ENCODE data around the gene CNKSR3. TPM values are rescaled to one million over a fixed set of nuclear protein-coding genes. Genes with fewer than 3 reads are reported as not detected.

CNKSR3 gene
- total and polyA plus RNA-seq, 2 of the 8 experiments (the other 6 are each of a cell fraction or from before 2014, with no cell fraction given): 1.2 to 6.2 TPM

GRCh38 chr6:154370545-154370944 is 139.9 kb downstream of the CNKSR3 start:
- ChIA-PET CTCF (ENCODE audit: partially characterized antibody) (interaction anchor here (0.5 to 2.0 kb wide), 15 partner anchors 8 to 295 kb away, joined by 3 to 11 read pairs (median 3); partner anchors contain the start of gene IPCEF1), POLR2A (ENCODE audit: partially characterized antibody) (no interaction called here)
- TF ChIP-seq CTCF (IDR thresholded peaks at IDR 0.05; ENCODE audit: control extremely low read depth in 1 of 3, insufficient read depth in 1 of 3, low read depth in 1 of 3, low read length in 3 of 3): peak; percentile 18 to 46 (median 46); a peak in 3 of 4 replicates
- TF ChIP-seq RAD21 (IDR thresholded peaks at IDR 0.05 in 1 of 2, conservative IDR thresholded peaks at IDR 0.05 in 1 of 2; ENCODE audit: low read depth in 2 of 2, low read length in 2 of 2): peak; percentile 53 to 64
- TF ChIP-seq RNF2 (IDR thresholded peaks at IDR 0.05; ENCODE audit: borderline replicate concordance, low read depth, low read length, missing control alignments, poor library complexity, severe bottlenecking): no peak
- no peak overlapping the region for H3K4me3 ChIP-seq (ENCODE audit: extremely low read depth in 1 of 4, insufficient read depth in 2 of 4, low read depth in 3 of 4, low read length in 4 of 4)
- H3K56ac ChIP-seq (replicated peaks; ENCODE audit: insufficient read length, low read depth, low read length): no peak overlapping the region
- no peak overlapping the region for H2BK12ac ChIP-seq (ENCODE audit: low read depth, low read length)
- H4K8ac ChIP-seq (ENCODE audit: extremely low read depth, insufficient read depth, low read length): no peak overlapping the region
- H2BK120ac ChIP-seq (replicated peaks; ENCODE audit: low read depth, low read length): no peak overlapping the region
- no peaks in the 10 kb centered on the region for H3K36me3 ChIP-seq (ENCODE audit: control insufficient read depth in 2 of 4, insufficient read depth in 4 of 4, low read length in 3 of 4)
- H3K4me2 ChIP-seq (ENCODE audit: insufficient read depth in 1 of 2, low read depth in 2 of 2, low read length in 2 of 2): no peak overlapping the region
- DNase-seq (ENCODE audit: low read depth in 1 of 2, low spot score in 2 of 2) (no peak), FAIRE-seq (peak; percentile 78)
- WGBS, 2 experiments (ENCODE audit: extremely low coverage in 1 of 2, insufficient coverage in 1 of 2, insufficient read length in 1 of 2, insufficient replicate concordance in 2 of 2, low coverage in 1 of 2, low lambda C conversion rate in 2 of 2, missing lambda C conversion rate in 1 of 2): 76% methylated on average over 4 of the region's 4 CpGs; no CpG with 5 or more reads in 1 of the 2 experiments
- no peak overlapping the region for H3K14ac ChIP-seq (ENCODE audit: insufficient read length)
- H3K79me2 ChIP-seq (ENCODE audit: control insufficient read depth in 1 of 2, insufficient read depth in 2 of 2, low read length in 2 of 2): no peaks in the 10 kb centered on the region
- no peaks in the 10 kb centered on the region for H3K4me1 ChIP-seq (replicated peaks in 1 of 4; ENCODE audit: control insufficient read depth in 3 of 4, insufficient read depth in 4 of 4, low read length in 3 of 4)
- no peaks in the 10 kb centered on the region; the same call in 1 of the 2 replicates for H3K23me2 ChIP-seq (ENCODE audit: low read depth, low read length)
- no peak overlapping the region for H2BK20ac ChIP-seq (ENCODE audit: low read length)
- no peak overlapping the region for H2AK5ac ChIP-seq (ENCODE audit: low read depth, low read length)
- H3K9ac ChIP-seq (replicated peaks in 1 of 4; ENCODE audit: extremely low read depth in 1 of 4, low read depth in 3 of 4, low read length in 3 of 4): no peak overlapping the region
- no peaks in the 10 kb centered on the region for H3K79me1 ChIP-seq (ENCODE audit: low read depth, low read length)
- H3K27ac ChIP-seq (ENCODE audit: low read depth, low read length): no peak overlapping the region
- no peaks in the 10 kb centered on the region for H3K27me3 ChIP-seq (replicated peaks in 1 of 4; ENCODE audit: control insufficient read depth in 3 of 4, extremely low read depth in 1 of 4, insufficient read depth in 3 of 4, low read length in 3 of 4)
- H2BK15ac ChIP-seq (ENCODE audit: low read length): no peak overlapping the region
- peaks cover 0 to 5% of the 10 kb centered on the region in 2 experiments; a peak in 1 of 4 replicates for H3K9me3 ChIP-seq (ENCODE audit: insufficient read depth in 2 of 2, low read depth in 1 of 2, low read length in 1 of 2)
- H3K18ac ChIP-seq (ENCODE audit: extremely low read depth, low read length): no peak overlapping the region
- no peaks in the 10 kb centered on the region for H4K20me1 ChIP-seq (replicated peaks in 1 of 2; ENCODE audit: control insufficient read depth in 1 of 2, insufficient read depth in 2 of 2, low read length in 2 of 2)
- no peak overlapping the region for H2BK5ac ChIP-seq (ENCODE audit: low read depth, low read length)
- H2AFZ ChIP-seq (ENCODE audit: low read length): no peak overlapping the region
- H4K5ac ChIP-seq (ENCODE audit: insufficient read length, low read depth, low read length): no peak overlapping the region
- no peak overlapping the region for H3K23ac ChIP-seq (ENCODE audit: insufficient read length)
- H4K91ac ChIP-seq (replicated peaks; ENCODE audit: insufficient read length, low read length): no peak overlapping the region
- no peak overlapping the region for H3K4ac ChIP-seq (replicated peaks; ENCODE audit: insufficient read length, low read depth, low read length)
